ENCODE results near the gene HINT3. TPM values are rescaled to one million over a fixed set of nuclear protein-coding genes. Genes with fewer than 3 reads are reported as not detected.
A peak's percentile ranks its signal among the peaks of the same experiment; 100 is the strongest.

HINT3 gene
- total and polyA plus RNA-seq, 2 of the 13 experiments (the other 11 are each of a cell fraction or from before 2014, with no cell fraction given): 3.1 to 22.8 TPM

GRCh38 chr6:125986301-125987025 is 29.9 kb downstream of the HINT3 start, which contains the start of gene TRMT11 (continued):
- TF ChIP-seq RORA (CRISPR knock-in tag; IDR thresholded peaks at IDR 0.05): no peak
- no peak for TF ChIP-seq ZBTB46 (CRISPR knock-in tag; IDR thresholded peaks at IDR 0.05; ENCODE audit: borderline replicate concordance)
- TF ChIP-seq AGO1 (IDR thresholded peaks at IDR 0.05; ENCODE audit: low read depth, low read length, poor library complexity, severe bottlenecking): peak; percentile 78
- TF ChIP-seq MYC (CRISPR knock-in tag; IDR thresholded peaks at IDR 0.05; ENCODE audit: borderline replicate concordance): peak; percentile 97
- no peak for TF ChIP-seq GPN1 (CRISPR knock-in tag; IDR thresholded peaks at IDR 0.05; ENCODE audit: borderline replicate concordance)
- no peak for TF ChIP-seq CSRNP1 (CRISPR knock-in tag; IDR thresholded peaks at IDR 0.05)
- TF ChIP-seq MTF2 (CRISPR knock-in tag; IDR thresholded peaks at IDR 0.05; ENCODE audit: borderline replicate concordance): no peak
- TF ChIP-seq ZFAT (CRISPR knock-in tag; conservative IDR thresholded peaks at IDR 0.05): no peak
- no peak for TF ChIP-seq RNF219 (CRISPR knock-in tag; IDR thresholded peaks at IDR 0.05)
- peak; percentile 53; the same call in 1 of the 2 replicates for TF ChIP-seq NFYB (CRISPR knock-in tag; IDR thresholded peaks at IDR 0.05)
- no peak for TF ChIP-seq FOXO4 (CRISPR knock-in tag; conservative IDR thresholded peaks at IDR 0.05)
- TF ChIP-seq HES4 (CRISPR knock-in tag; IDR thresholded peaks at IDR 0.05; ENCODE audit: borderline replicate concordance): peak; percentile 80; the same call in 1 of the 2 replicates
- TF ChIP-seq ZNF607 (CRISPR knock-in tag; IDR thresholded peaks at IDR 0.05; ENCODE audit: borderline replicate concordance): peak; percentile 76; the same call in 1 of the 2 replicates
- TF ChIP-seq POGZ (CRISPR knock-in tag; IDR thresholded peaks at IDR 0.05): peak; percentile 91
- TF ChIP-seq ZNF224 (CRISPR knock-in tag; IDR thresholded peaks at IDR 0.05): peak; percentile 71; the same call in 1 of the 2 replicates
- TF ChIP-seq ZNF549 (CRISPR knock-in tag; IDR thresholded peaks at IDR 0.05): peak; percentile 54; the same call in 1 of the 2 replicates
- no peak for TF ChIP-seq ARNT (IDR thresholded peaks at IDR 0.05)
- TF ChIP-seq MLX (CRISPR knock-in tag; IDR thresholded peaks at IDR 0.05): peak; percentile 56; the same call in 1 of the 2 replicates
